Tibial nerve (tissue), 4 donors: ENCODE data around the gene BCL3. TPM values are rescaled to one million over a fixed set of nuclear protein-coding genes. Genes with fewer than 3 reads are reported as not detected.

Experiments used
- DNase-seq, 2 donors: peaks; one replicate each; pipeline ENCODE4 v3.0.0-alpha.2; 2019; ENCODE audit warnings: low spot score in 2 of 2
- H3K27ac ChIP-seq, 4 donors: fragments of 200-600 bp; sonication (generic) in 3 of 4; one replicate each; pipeline ENCODE4 v1.5.1; 2017 to 2019; ENCODE audit warnings: mild to moderate bottlenecking in 1 of 4
- H3K27me3 ChIP-seq, 2 donors: fragments of 200-600 bp; sonication (generic) in 1 of 2; one replicate each; pipeline versions ENCODE4 v1.5.1 to v1.6.0; 2017 to 2019
- H3K36me3 ChIP-seq, 3 donors: fragments of 200-600 bp; sonication (generic); one replicate each; pipeline ENCODE4 v1.5.1; 2018 to 2019
- H3K4me1 ChIP-seq, 4 donors: fragments of 200-600 bp; sonication (generic) in 3 of 4; one replicate each; pipeline ENCODE4 v1.5.1; 2017 to 2019
- H3K4me3 ChIP-seq, 4 donors: fragments of 200-600 bp; sonication (generic) in 3 of 4; one replicate each; pipeline ENCODE4 v1.5.1; 2017 to 2019; ENCODE audit warnings: mild to moderate bottlenecking in 1 of 4, moderate library complexity in 1 of 4
- H3K9me3 ChIP-seq, 4 donors: fragments of 200-600 bp; sonication (generic) in 3 of 4; one replicate each; pipeline ENCODE4 v1.5.1; 2017 to 2019
- CTCF ChIP-seq, 5 experiments: fragments of 200-600 bp in 3 of 5; fragments of 450-650 bp in 2 of 5; sonication (generic) in 3 of 5; IDR thresholded peaks; one replicate each; pipeline ENCODE4 v1.5.1; 2016 to 2019; ENCODE audit warnings: antibody characterized with exemption in 5 of 5, mild to moderate bottlenecking in 3 of 5, moderate library complexity in 2 of 5
- EP300 ChIP-seq, 2 donors: sonication (generic); formaldehyde crosslinking; IDR thresholded peaks; one replicate each; pipeline ENCODE4 v1.6.1; 2017; ENCODE audit warnings: antibody characterized with exemption in 2 of 2, mild to moderate bottlenecking in 1 of 2
- POLR2A ChIP-seq, 2 donors: fragments of 450-650 bp; IDR thresholded peaks; one replicate each; pipeline ENCODE4 v1.6.1; 2017; ENCODE audit warnings: antibody characterized with exemption in 2 of 2, mild to moderate bottlenecking in 2 of 2, moderate library complexity in 2 of 2
- WGBS, 2 donors: methylation state at CpG; one replicate each; pipeline ENCODE4 v1.1.5; 2018; 5-methylcytosine and 5-hydroxymethylcytosine counted together
- total RNA-seq, 4 donors: library from RNA; depleted of rRNA; stranded (reverse); fragments of >200 nt; gene quantifications; one replicate each; pipeline ENCODE4 v1.1.0, GENCODE V29; 2016

Gene BCL3
- total RNA-seq, 4 donors from 2014 or later: 10.3 to 37.8 (median 18.0) TPM

DNA sequence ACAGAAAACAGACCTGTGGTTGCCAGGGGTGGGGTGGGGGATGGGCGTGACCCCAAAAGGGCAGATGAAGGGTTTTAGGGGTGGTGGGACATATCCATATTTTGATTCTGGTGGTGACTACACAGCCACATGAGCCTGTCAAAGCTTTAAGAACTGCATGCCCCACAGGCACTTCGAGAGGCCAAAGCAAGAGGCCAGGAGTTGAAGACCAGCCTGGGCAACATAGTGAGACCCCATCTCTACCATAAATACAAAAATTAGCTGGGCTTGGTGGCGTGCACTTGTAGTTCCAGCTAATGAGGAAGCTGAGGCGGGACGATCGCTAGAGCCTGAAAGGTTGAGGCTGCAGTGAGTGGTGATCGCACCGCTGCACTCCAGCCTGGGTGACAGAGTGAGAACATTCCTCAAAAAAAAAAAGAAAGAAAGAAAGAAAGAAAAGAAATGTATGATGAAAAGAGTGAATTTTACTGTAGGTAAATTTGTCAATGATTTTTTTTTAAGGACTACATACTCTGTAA is 18.9 kb upstream of the BCL3 start:
- no peak for DNase-seq
- Histone ChIP-seq H3K27me3 (no peaks in the 10 kb centered on the region), H3K4me3 (no peak overlapping the region), H3K4me1 (peaks cover 0 to 13% (median 9%) of the 10 kb centered on the region in 4 donors), H3K27ac (no peak overlapping the region), H3K9me3 (no peaks in the 10 kb centered on the region), H3K36me3 (no peaks in the 10 kb centered on the region)
- TF ChIP-seq POLR2A (IDR thresholded peaks at IDR 0.05) (no peak), EP300 (IDR thresholded peaks at IDR 0.05) (no peak), CTCF (IDR thresholded peaks at IDR 0.05) (no peak)
- 91 to 92% methylated on average over 8 of the region's 8 CpGs for WGBS, 2 donors

DNA sequence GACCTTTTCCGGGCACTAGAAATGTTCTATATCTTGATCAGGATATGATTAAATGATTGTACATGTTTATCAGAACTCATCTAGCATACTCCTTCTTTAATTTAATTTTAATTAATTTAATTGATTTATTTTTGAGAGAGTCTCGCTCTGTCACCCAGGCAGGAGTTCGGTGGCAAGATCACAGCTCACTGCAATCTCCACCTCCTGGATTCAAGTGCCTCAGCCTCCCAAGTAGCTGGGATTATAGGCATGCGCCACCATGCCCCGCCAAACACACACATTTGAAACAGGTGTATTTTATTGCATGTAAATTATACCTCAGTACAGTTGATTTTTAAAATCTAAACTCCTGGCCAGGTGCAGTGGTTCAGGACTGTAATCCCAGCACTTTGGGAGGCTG is 17.4 kb upstream of the BCL3 start:
- WGBS, 2 donors: 84 to 92% methylated on average over 5 of the region's 5 CpGs
- Histone ChIP-seq H3K27me3 (no peaks in the 10 kb centered on the region), H3K27ac (no peak overlapping the region), H3K36me3 (no peaks in the 10 kb centered on the region), H3K4me3 (no peak overlapping the region), H3K9me3 (no peaks in the 10 kb centered on the region), H3K4me1 (no peaks in the 10 kb centered on the region)
- no peak for DNase-seq
- no peak for TF ChIP-seq CTCF (IDR thresholded peaks at IDR 0.05)
- TF ChIP-seq POLR2A (IDR thresholded peaks at IDR 0.05): no peak
- TF ChIP-seq EP300 (IDR thresholded peaks at IDR 0.05): no peak

DNA sequence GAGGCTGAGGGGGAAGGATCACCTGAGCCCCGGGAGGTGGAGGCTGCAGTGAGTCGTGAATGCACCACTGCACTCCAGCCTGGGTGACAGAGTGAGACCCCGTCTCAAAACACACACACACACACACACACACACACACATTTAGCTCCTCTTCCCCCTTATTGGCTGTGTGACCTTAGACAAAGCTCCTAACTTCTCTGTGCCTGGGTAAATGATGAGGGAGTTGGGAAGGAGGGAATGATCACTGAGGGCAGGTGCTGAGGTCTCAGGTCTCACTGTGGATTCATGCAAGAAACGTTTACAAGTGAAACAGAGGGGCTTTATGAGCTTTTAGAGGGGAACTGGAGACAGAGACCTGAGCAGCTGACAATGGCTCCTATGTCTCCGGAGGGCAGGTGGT is 16.9 kb upstream of the BCL3 start:
- TF ChIP-seq POLR2A (IDR thresholded peaks at IDR 0.05) (no peak), CTCF (IDR thresholded peaks at IDR 0.05) (no peak), EP300 (IDR thresholded peaks at IDR 0.05) (no peak)
- WGBS, 2 donors: 72 to 78% methylated on average over 5 of the region's 5 CpGs
- no peaks in the 10 kb centered on the region for H3K4me1 ChIP-seq
- no peaks in the 10 kb centered on the region for H3K36me3 ChIP-seq
- H3K9me3 ChIP-seq: no peaks in the 10 kb centered on the region
- no peak overlapping the region for H3K4me3 ChIP-seq
- H3K27ac ChIP-seq: no peak overlapping the region
- DNase-seq: no peak
- no peaks in the 10 kb centered on the region for H3K27me3 ChIP-seq

DNA sequence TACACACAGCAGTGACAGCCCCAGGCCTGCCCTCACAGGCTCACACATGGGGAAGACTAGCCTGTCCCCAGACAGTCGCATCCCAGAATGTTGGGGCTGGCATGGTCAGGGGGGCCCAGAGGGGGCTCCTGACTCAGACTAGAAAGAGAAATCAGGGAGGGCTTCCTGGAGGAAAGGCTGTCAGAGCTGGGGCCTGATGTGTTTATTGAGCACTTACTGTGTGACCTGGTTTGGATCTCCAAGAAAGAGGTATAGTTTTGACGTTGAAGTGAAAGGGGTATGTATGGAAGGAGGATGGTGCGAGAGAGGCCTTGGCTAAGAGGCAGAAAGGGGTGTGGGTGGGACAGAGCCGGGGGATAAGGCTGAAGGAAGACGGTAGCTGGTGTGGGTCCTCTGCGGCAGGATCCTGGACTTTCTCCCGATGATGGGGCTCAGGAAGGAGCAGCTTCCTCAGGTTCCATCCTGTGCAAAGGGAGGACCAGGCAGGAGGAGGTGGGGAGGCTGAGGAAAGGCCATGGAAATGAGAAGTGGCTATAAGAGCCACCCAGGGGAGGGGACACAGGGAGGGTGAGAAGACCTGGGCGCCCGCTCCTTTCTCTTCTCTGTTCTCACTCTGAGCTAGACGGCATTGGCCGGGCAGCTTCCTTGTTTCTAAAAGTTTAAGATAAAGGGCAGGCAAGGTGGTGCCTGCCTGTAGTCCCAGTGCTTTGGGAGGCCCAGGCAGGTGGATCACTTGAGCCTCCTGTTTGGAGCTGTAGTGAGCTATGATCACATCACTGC is 16.1 kb upstream of the BCL3 start:
- H3K4me1 ChIP-seq: peaks cover 0 to 5% (median 0%) of the 10 kb centered on the region in 4 donors
- no peak overlapping the region for H3K27ac ChIP-seq
- H3K36me3 ChIP-seq: no peaks in the 10 kb centered on the region
- no peak for DNase-seq
- TF ChIP-seq CTCF (IDR thresholded peaks at IDR 0.05): no peak
- no peak for TF ChIP-seq POLR2A (IDR thresholded peaks at IDR 0.05)
- TF ChIP-seq EP300 (IDR thresholded peaks at IDR 0.05): no peak
- H3K9me3 ChIP-seq: no peaks in the 10 kb centered on the region
- WGBS, 2 donors: 73 to 75% methylated on average over 11 of the region's 11 CpGs
- no peak overlapping the region for H3K4me3 ChIP-seq
- no peaks in the 10 kb centered on the region for H3K27me3 ChIP-seq

DNA sequence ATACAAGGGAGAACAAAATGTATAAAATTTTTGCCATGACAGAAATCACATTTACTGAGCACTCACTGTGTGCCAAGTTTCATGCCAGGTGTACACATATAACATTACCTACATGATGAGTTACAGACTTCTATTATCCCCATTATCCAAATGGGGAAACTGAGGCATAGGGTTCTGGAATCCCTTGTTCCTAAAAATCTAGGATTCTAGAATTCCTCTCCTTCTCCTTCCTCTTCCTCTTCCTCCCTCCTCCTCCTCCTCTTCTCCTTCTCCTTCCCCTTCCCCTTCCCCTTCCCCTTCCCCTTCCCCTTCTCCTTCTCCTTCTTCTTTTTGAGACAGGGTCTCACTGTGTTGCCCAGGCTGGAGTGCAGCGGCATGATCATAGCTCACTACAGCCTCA is 14.2 kb upstream of the BCL3 start:
- H3K36me3 ChIP-seq: no peaks in the 10 kb centered on the region
- peaks cover 0 to 12% (median 0%) of the 10 kb centered on the region in 4 donors for H3K4me1 ChIP-seq
- no peak overlapping the region for H3K4me3 ChIP-seq
- WGBS, 2 donors: 0 to 50% methylated on average over 1 of the region's 1 CpG
- DNase-seq: no peak
- TF ChIP-seq EP300 (IDR thresholded peaks at IDR 0.05) (no peak), POLR2A (IDR thresholded peaks at IDR 0.05) (no peak), CTCF (IDR thresholded peaks at IDR 0.05) (no peak)
- H3K9me3 ChIP-seq: no peaks in the 10 kb centered on the region
- no peak overlapping the region for H3K27ac ChIP-seq
- H3K27me3 ChIP-seq: no peaks in the 10 kb centered on the region
